ENCODE data around the gene SELENOH. TPM values are rescaled to one million over a fixed set of nuclear protein-coding genes. Genes with fewer than 3 reads are reported as not detected.

The SELENOH gene
- total and polyA plus RNA-seq, 4 donors = 65.0 to 158 (median 101) TPM

DNA sequence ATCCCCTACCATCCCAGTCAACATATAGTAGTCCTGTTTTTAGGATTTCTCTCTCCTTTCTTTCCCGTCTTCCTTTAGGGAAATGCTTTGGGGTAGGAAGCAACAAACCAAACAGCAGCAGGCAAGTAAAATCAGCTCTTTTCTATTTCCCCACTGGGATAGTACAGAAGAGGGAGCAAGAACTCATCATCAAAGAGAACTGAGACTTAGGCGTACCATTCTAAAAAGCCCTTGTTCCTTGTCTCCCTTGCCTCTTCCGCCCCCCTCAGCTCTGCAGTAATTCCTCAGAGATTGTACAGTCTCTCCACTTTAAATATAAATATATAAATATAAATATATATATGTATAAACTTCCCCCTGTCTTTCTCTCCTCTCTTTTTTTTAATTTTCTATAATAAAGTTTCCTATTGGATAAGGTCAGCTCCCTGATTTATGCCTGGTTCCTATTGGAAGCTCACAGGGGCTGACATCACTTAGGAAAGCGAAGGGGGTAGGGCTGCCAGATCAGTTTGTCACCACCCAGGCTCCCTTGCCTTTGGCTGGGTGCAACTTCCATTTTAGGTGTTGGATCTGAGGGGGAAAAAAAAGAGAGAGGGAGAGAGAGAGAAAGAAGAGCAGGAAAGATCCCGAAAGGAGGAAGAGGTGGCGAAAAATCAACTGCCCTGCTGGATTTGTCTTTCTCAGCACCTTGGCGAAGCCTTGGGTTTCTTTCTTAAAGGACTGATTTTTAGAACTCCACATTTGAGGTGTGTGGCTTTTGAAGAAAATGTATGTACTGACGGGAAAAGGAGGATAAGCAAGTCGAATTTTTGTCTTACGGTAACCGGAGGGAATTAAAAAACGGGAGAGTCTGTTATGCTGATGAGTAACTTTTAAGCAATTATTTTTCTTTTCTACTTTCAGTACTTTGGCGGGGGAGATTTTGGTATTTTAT, 20.3 kb downstream of the SELENOH start, which contains the start of gene CTNND1:
Gene CTNND1 (plus strand): TSS at position 502 of the 934 bp plus-strand sequence. CDS start 29,677 bp downstream, outside the sequence.
- peaks cover 2 to 13% of the 10 kb centered on the region in 2 donors for H3K4me1 ChIP-seq (ENCODE audit: control insufficient read depth in 1 of 2, insufficient read depth in 2 of 2, low read length in 2 of 2)
- no peaks in the 10 kb centered on the region for H3K36me3 ChIP-seq (ENCODE audit: control insufficient read depth in 1 of 2, insufficient read depth in 2 of 2, low read length in 1 of 2)
- no peaks in the 10 kb centered on the region for H3K27me3 ChIP-seq (ENCODE audit: control insufficient read depth in 1 of 2, insufficient read depth in 2 of 2, low read length in 1 of 2)
- peak within 1 kb of the TSS; percentile 82 to 95 for H3K27ac ChIP-seq (ENCODE audit: low read depth in 1 of 2, low read length in 2 of 2)
- DNase-seq (peak; percentile 83 to 91), ATAC-seq (ENCODE audit: low FRiP score) (peak; percentile 97)
- 1 to 3% methylated on average over 13 of the region's 13 CpGs for WGBS, 2 donors
- H3K9me3 ChIP-seq (ENCODE audit: control insufficient read depth, low read length) = no peaks in the 10 kb centered on the region
- intact Hi-C loops (cut with DNase I) = loop anchor here (5.0 kb wide), 1 partner anchor 36 kb away; no protein-coding TSS in a partner anchor
- peak within 1 kb of the TSS; percentile 93 to 99 for H3K4me3 ChIP-seq (ENCODE audit: low read length in 2 of 2)

DNA sequence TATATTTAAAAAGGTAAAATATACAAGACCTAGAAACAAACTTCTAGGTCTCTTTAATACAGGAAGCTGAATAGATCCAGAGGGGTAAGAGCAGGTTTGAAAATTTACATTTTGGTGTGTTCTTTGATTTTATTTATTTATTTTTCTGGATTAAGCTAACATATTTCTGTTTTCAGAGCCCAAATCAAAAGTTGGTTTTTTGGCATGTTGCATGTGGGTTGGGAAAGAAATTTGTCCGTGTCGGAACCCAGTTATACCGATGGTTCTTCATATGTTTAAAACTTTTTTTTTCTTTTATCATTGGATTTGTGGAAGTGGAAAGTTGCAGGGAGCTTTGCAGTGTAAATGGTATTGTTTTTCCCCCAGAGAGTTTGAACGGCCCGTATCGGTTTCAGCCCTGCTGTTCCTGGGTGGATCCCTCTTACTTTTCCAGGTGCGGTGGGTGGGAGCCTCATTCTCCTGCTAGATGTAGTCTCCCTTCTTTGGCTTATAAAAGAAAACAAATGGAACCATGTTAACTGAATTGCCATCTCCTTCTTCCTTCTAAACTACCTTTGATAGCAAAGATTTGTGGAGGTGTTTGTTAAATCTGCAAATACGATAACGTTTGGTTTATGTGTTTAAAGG, 21.1 kb downstream of the SELENOH start:
- H3K36me3 ChIP-seq (ENCODE audit: control insufficient read depth in 1 of 2, insufficient read depth in 2 of 2, low read length in 1 of 2) = no peaks in the 10 kb centered on the region
- ATAC-seq (ENCODE audit: low FRiP score) (no peak), DNase-seq (no peak)
- WGBS, 2 donors = 0 to 1% methylated on average over 9 of the region's 9 CpGs
- H3K9me3 ChIP-seq (ENCODE audit: control insufficient read depth, low read length) = no peaks in the 10 kb centered on the region
- no peaks in the 10 kb centered on the region for H3K27me3 ChIP-seq (ENCODE audit: control insufficient read depth in 1 of 2, insufficient read depth in 2 of 2, low read length in 1 of 2)
- intact Hi-C loops (cut with DNase I) = loop anchor here (5.0 kb wide), 1 partner anchor 35 kb away; no protein-coding TSS in a partner anchor
- peak overlapping the region; percentile 93 to 99 for H3K4me3 ChIP-seq (ENCODE audit: low read length in 2 of 2)
- peak overlapping the region in 1 of 2 donors; percentile 59 for H3K27ac ChIP-seq (ENCODE audit: low read depth in 1 of 2, low read length in 2 of 2)
- H3K4me1 ChIP-seq (ENCODE audit: control insufficient read depth in 1 of 2, insufficient read depth in 2 of 2, low read length in 2 of 2) = peaks cover 2 to 17% of the 10 kb centered on the region in 2 donors

DNA sequence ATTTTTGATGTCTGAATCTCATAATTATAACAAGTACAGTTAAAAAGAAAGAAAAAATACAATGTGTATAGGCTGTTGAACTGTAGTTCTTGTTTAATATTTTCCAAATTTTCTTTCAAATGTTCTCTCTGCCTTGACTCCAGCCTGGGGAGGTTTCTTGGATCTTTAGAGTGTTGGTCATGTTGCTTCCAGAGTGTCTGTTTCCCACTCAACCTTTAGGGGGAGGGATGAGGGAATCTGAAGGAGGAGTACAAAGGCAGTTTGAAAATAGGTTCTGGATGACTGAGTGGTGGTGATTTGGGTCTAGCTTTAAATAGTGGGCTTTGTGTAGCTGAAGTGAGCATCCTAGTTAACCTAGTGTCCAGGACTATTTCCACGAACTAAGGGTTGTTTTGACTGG, 22.3 kb downstream of the SELENOH start:
- WGBS, 2 donors = 0 to 4% methylated on average over 1 of the region's 1 CpG
- Histone ChIP-seq H3K9me3 (ENCODE audit: control insufficient read depth, low read length) (no peaks in the 10 kb centered on the region), H3K4me1 (ENCODE audit: control insufficient read depth in 1 of 2, insufficient read depth in 2 of 2, low read length in 2 of 2) (peaks cover 3 to 17% of the 10 kb centered on the region in 2 donors), H3K36me3 (ENCODE audit: control insufficient read depth in 1 of 2, insufficient read depth in 2 of 2, low read length in 1 of 2) (no peaks in the 10 kb centered on the region), H3K27ac (ENCODE audit: low read depth in 1 of 2, low read length in 2 of 2) (peak overlapping the region in 1 of 2 donors; percentile 22), H3K27me3 (ENCODE audit: control insufficient read depth in 1 of 2, insufficient read depth in 2 of 2, low read length in 1 of 2) (no peaks in the 10 kb centered on the region), H3K4me3 (ENCODE audit: low read length in 2 of 2) (peak overlapping the region; percentile 93 to 99)
- DNase-seq (no peak), ATAC-seq (ENCODE audit: low FRiP score) (peak; percentile 56)
- intact Hi-C loops (cut with DNase I) = loop anchor here (5.0 kb wide), 1 partner anchor 34 kb away; no protein-coding TSS in a partner anchor

DNA sequence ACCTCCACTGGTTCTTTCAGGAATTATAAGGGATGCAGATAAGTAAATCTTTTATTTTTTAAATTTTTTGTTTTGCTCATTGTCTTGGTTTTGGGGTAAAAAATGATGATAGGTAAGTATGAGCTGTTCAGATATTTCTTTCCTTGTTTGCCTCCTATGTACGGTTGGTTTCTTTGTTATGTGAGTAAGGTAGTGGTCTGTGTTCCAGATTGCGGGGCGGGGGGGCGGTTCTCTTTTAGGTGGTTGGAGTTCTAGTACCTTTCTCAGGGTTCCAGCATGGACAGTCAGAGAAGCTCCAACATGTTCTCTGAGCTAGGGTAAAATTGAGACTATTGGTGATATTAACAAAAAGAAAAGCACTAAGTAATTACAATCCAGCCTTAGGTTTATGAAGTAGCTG, 22.7 kb downstream of the SELENOH start:
- Histone ChIP-seq H3K27ac (ENCODE audit: low read depth in 1 of 2, low read length in 2 of 2) (peak overlapping the region in 1 of 2 donors; percentile 22), H3K4me1 (ENCODE audit: control insufficient read depth in 1 of 2, insufficient read depth in 2 of 2, low read length in 2 of 2) (peaks cover 4 to 17% of the 10 kb centered on the region in 2 donors), H3K36me3 (ENCODE audit: control insufficient read depth in 1 of 2, insufficient read depth in 2 of 2, low read length in 1 of 2) (no peaks in the 10 kb centered on the region), H3K9me3 (ENCODE audit: control insufficient read depth, low read length) (no peaks in the 10 kb centered on the region), H3K27me3 (ENCODE audit: control insufficient read depth in 1 of 2, insufficient read depth in 2 of 2, low read length in 1 of 2) (no peaks in the 10 kb centered on the region), H3K4me3 (ENCODE audit: low read length in 2 of 2) (peak overlapping the region; percentile 93 to 99)
- intact Hi-C loops (cut with DNase I) = loop anchor here (5.0 kb wide), 1 partner anchor 33 kb away; no protein-coding TSS in a partner anchor
- ATAC-seq (ENCODE audit: low FRiP score) = no peak
- WGBS, 2 donors = 9 to 12% methylated on average over 4 of the region's 4 CpGs
- no peak for DNase-seq

DNA sequence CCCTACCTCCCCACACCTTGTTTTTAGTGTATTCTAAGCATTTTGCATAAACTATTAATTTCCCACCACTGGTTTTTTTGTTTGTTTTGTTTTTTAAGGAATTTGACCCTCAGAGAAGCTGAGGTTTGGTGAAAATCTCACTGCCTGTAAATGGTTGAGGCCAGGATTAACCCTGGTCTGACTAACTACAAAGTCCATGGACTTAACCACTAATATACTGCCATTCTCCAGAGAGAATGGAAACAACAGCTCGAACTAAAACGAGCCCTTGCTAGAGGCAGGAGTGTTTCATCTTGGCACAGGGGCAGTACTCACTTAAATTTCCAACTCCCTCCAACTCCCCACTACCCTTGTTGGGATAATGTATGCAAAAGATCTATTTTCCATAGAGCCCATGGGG, 23.3 kb downstream of the SELENOH start:
- Histone ChIP-seq H3K27ac (ENCODE audit: low read depth in 1 of 2, low read length in 2 of 2) (no peak overlapping the region), H3K4me1 (ENCODE audit: control insufficient read depth in 1 of 2, insufficient read depth in 2 of 2, low read length in 2 of 2) (peaks cover 4 to 17% of the 10 kb centered on the region in 2 donors), H3K9me3 (ENCODE audit: control insufficient read depth, low read length) (no peaks in the 10 kb centered on the region), H3K4me3 (ENCODE audit: low read length in 2 of 2) (peak overlapping the region; percentile 48 to 99), H3K36me3 (ENCODE audit: control insufficient read depth in 1 of 2, insufficient read depth in 2 of 2, low read length in 1 of 2) (no peaks in the 10 kb centered on the region), H3K27me3 (ENCODE audit: control insufficient read depth in 1 of 2, insufficient read depth in 2 of 2, low read length in 1 of 2) (no peaks in the 10 kb centered on the region)
- 0 to 2% methylated on average over 2 of the region's 2 CpGs for WGBS, 2 donors
- intact Hi-C loops (cut with DNase I) = loop anchor here (5.0 kb wide), 1 partner anchor 33 kb away; no protein-coding TSS in a partner anchor
- no peak for ATAC-seq (ENCODE audit: low FRiP score)
- no peak for DNase-seq

- Histone ChIP-seq H3K9me3 (ENCODE audit: control insufficient read depth, low read length) (no peaks in the 10 kb centered on the region), H3K36me3 (ENCODE audit: control insufficient read depth in 1 of 2, insufficient read depth in 2 of 2, low read length in 1 of 2) (no peaks in the 10 kb centered on the region), H3K4me1 (ENCODE audit: control insufficient read depth in 1 of 2, insufficient read depth in 2 of 2, low read length in 2 of 2) (peaks cover 4 to 17% of the 10 kb centered on the region in 2 donors), H3K27ac (ENCODE audit: low read depth in 1 of 2, low read length in 2 of 2) (no peak overlapping the region), H3K4me3 (ENCODE audit: low read length in 2 of 2) (peak overlapping the region; percentile 48 to 99), H3K27me3 (ENCODE audit: control insufficient read depth in 1 of 2, insufficient read depth in 2 of 2, low read length in 1 of 2) (no peaks in the 10 kb centered on the region)
- DNase-seq = no peak
- intact Hi-C loops (cut with DNase I) = loop anchor here (5.0 kb wide), 1 partner anchor 32 kb away; no protein-coding TSS in a partner anchor
- no peak for ATAC-seq (ENCODE audit: low FRiP score)
- WGBS, 2 donors = 3 to 4% methylated on average over 2 of the region's 2 CpGs
Measured at GRCh38 chr11:57764972-57765371, 23.7 kb downstream of the SELENOH start.

DNA sequence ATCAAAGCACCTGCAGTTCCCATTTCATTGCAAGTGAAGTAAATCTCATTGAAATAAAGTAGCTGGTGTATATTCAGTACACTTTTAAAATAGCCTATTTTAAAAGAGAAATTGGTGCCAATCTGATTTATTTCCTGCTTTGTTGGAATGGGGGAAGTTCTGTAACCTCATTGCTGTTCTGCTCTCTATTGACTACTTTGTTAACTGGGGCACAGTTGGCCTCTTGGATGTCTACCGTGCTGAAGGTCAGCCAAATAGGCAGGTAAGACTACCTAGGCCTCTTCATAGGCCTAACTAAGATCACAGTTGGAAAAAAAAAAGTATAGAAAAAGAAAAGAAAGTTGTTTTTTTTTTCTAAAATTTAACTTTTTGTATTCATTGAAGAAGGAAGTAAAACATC, 29.5 kb downstream of the SELENOH start:
- no peaks in the 10 kb centered on the region for H3K9me3 ChIP-seq (ENCODE audit: control insufficient read depth, low read length)
- H3K4me1 ChIP-seq (ENCODE audit: control insufficient read depth in 1 of 2, insufficient read depth in 2 of 2, low read length in 2 of 2) = peaks cover 5 to 22% of the 10 kb centered on the region in 2 donors
- ATAC-seq (ENCODE audit: low FRiP score) = no peak
- no peaks in the 10 kb centered on the region for H3K27me3 ChIP-seq (ENCODE audit: control insufficient read depth in 1 of 2, insufficient read depth in 2 of 2, low read length in 1 of 2)
- no peak overlapping the region for H3K27ac ChIP-seq (ENCODE audit: low read depth in 1 of 2, low read length in 2 of 2)
- H3K36me3 ChIP-seq (ENCODE audit: control insufficient read depth in 1 of 2, insufficient read depth in 2 of 2, low read length in 1 of 2) = no peaks in the 10 kb centered on the region
- intact Hi-C loops (cut with DNase I) = no loop called here
- H3K4me3 ChIP-seq (ENCODE audit: low read length in 2 of 2) = no peak overlapping the region
- WGBS, 2 donors = 47 to 57% methylated on average over 1 of the region's 1 CpG
- DNase-seq = no peak

DNA sequence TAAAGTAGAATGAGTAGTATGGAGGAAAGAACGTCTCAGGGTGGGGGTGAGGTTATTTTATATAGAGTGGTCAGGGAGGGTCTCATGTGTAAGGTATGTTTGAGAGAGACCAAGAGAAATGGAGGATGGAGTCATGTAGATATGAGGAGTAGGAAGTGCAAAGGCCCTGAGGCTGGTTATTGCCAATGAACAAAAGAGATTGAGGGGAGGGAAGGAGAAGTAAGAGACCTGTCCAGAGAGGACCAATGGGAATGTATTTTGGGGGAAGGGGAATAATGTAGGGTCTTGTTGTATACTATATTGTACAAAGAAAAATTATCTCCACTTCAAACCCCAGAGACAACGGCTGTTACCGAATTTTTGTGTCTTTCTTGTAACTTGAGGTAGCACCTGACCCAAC, 30.1 kb downstream of the SELENOH start:
- no peaks in the 10 kb centered on the region for H3K36me3 ChIP-seq (ENCODE audit: control insufficient read depth in 1 of 2, insufficient read depth in 2 of 2, low read length in 1 of 2)
- ATAC-seq (ENCODE audit: low FRiP score) (no peak), DNase-seq (no peak)
- no peaks in the 10 kb centered on the region for H3K9me3 ChIP-seq (ENCODE audit: control insufficient read depth, low read length)
- peaks cover 9 to 26% of the 10 kb centered on the region in 2 donors for H3K4me1 ChIP-seq (ENCODE audit: control insufficient read depth in 1 of 2, insufficient read depth in 2 of 2, low read length in 2 of 2)
- H3K27ac ChIP-seq (ENCODE audit: low read depth in 1 of 2, low read length in 2 of 2) = no peak overlapping the region
- no peak overlapping the region for H3K4me3 ChIP-seq (ENCODE audit: low read length in 2 of 2)
- WGBS, 2 donors = 88 to 91% methylated on average over 3 of the region's 3 CpGs
- H3K27me3 ChIP-seq (ENCODE audit: control insufficient read depth in 1 of 2, insufficient read depth in 2 of 2, low read length in 1 of 2) = no peaks in the 10 kb centered on the region
- intact Hi-C loops (cut with DNase I) = no loop called here

Data from aorta (tissue), 5 donors.